HG03439 (cell line): ENCODE measurements around the gene PSTPIP1.

Source experiments
- ATAC-seq: cut with Tn5 transposase; IDR thresholded peaks from one replicate; pipeline ENCODE4 v1.9.1; 2021; ENCODE audit warnings: mild to moderate bottlenecking, moderate library complexity; ENCODE audit not compliant: unreplicated experiment

PSTPIP1 gene

DNA sequence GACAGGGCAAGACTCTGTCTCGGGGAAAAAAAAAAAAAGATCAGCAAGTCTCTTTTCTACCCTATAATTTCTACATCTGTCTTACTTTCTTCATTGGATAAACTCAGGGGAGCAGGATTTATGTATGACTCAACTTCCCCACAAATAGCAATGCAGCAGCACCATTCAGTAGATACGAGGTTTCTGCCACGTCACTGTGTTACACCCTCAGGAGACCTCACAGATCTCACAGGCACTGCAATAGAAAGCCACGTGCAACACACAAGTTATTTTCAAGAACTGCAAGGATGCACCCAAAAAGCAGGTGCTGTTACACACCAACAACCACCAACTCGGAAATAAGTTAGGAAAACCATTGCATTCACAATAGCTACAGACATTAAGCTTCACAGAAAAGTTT is 45.7 kb downstream of the PSTPIP1 start:
- ATAC-seq, result no peak

DNA sequence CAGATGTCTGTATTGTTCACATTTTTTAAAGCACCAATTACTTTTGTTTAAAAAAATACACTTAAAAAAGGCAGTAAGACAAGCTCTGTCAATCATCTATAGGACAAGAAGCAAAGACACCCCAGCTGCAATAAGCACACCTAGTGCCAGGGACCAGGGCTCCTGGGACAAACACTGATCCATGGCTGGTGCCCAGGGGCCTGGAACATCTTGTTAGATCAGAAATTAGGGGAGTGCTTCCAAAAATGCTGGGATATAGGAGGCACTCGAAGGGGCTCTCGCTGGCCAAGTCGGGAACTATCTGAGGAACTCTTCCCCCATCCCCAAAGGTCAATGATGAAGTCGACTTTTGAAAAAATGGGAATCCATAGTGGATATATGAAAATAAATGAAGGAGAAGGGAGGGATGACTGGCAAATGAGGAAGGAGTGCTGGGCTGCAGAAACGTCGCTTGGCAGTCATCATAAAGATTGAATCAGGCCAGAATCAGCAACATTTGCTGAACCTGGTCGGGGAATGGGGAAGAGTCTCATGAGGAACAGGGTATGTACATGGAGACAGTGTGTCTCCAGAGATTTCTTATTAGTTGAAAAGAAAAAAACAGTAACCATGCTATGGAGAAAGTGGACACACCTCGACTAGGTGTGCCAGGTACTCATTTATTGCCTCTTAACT is 47.5 kb downstream of the PSTPIP1 start:
- ATAC-seq, result no peak

DNA sequence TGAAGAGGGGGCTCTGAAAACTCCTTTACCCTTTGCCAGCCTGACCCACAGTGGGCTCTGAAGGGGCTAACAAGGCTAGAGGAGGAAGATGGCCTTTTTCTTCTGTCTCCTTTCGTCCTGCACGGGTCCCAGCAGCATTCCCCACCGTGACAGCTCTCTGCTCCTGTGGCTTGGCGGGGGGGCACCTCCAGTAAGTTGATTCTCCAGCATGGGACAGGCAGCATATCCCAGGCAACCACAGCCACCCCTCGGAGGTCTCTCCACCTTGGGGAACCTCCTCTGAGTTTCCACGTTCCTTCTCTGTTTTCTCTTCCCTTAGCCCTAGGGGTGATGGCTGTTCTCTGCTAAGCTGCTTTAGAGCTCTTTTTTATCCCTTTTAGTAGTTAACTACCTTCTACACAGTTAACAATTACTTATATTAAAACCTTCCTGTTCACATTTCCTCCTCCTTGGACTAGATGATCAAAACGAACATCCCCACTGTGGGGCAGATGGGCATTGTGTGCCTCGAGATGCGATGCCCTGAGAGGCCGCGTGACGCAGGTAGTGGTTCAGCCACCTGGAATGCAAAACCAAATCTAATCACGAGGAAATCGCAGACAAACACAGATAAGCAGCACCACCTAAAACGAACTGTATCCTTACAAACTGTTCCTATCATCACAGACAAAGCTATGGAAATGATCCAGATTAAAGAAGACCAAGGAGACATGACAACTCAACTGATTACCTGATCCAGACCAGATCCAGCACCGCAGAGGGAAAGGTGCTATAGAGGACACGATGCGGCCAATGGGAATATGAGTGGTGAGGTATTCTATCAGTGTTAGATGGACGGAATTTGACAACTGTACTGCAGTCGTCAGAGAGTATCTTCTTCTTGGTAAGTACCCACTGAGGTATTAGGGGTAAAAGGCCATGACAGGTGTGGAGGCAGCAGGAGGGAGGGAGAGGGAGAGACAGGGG is 48.3 kb downstream of the PSTPIP1 start:
- no peak for ATAC-seq

DNA sequence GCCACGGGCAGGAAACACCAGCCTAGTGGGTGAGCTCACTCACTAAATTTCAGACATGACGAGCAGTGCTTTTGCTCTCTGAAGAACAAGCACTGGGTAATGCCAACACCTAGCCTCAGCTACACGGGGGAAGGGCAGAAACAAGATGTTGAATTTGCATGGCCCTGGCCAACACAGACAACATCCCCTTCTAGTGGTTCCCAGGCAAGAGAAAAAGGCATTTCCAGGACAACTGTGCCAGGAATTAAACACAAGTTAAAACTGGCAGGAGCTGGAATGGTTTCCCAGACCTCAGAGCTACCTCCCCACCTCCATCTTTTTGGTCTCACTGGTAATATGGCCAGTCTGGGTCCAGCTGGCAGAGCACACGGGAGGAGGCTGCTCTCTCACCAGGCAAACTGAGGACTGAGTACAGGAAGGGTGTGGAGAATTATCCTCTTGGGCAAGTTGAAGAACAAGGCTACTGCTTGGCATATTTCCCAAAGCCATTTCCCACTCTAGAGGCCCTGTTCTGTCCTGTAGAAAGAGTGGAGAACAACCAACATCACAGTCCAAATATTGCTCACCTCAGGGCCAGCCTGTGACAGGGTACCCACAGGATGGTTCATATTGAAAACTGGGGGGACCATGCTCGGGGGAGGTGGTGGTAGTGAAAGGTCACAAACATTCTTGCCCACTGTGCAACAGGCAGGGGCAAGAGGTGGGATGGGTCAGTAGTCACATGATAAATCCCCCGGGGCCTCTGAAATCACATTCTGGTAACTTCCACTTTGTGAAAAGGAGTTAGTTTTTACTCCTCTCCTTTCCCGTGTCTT is 49.5 kb downstream of the PSTPIP1 start:
- no peak for ATAC-seq

DNA sequence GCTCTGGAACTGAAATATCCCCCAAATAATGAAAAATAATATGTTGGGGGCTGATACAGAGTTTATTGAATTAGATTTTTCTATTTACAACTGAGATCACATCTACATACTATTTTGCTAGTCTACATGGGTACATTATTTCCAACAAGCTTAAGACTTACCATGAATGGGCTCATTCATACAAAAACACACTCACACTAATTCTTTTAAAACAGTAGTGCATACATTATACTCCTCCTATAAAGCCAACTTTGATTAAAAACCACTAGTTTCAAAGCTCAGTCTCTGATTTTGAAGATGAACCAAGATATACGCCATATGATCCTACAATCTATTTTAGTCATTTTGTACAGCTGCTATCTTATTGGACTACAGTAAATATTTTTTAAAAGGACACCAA is 51.1 kb downstream of the PSTPIP1 start:
- no peak for ATAC-seq

DNA sequence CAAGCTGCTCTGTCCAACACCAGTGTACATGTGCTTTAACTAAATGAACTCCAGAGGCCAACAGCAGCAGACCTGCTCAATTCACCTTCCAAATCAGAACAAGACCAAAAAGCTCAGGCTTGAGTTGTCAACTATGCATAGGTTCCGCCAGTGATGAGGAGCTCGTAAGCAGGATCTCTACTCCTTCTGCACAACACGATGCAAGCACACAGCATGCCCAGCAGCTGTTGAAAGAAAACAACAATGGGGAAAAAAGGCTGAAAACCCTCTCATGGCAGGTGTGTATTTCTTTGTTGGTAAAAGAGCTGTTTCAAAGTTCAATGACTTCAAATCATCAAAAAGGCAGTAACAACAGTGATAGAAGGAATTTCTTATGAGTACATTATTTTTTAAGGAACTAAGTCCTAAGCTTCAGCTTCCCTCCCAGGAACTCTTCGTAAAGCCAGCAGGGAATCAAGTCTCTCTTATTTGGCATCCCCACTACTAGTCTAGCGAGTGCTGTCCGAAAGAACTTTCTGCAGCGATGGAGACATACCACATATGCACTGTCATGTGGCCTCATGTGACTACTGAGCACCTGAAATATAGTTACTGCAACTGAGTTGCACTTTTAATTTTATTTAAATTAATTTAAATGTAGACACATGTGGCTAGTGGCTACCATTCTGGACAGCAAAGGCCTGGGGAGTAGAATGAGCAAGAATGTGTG is 51.9 kb downstream of the PSTPIP1 start:
- no peak for ATAC-seq

DNA sequence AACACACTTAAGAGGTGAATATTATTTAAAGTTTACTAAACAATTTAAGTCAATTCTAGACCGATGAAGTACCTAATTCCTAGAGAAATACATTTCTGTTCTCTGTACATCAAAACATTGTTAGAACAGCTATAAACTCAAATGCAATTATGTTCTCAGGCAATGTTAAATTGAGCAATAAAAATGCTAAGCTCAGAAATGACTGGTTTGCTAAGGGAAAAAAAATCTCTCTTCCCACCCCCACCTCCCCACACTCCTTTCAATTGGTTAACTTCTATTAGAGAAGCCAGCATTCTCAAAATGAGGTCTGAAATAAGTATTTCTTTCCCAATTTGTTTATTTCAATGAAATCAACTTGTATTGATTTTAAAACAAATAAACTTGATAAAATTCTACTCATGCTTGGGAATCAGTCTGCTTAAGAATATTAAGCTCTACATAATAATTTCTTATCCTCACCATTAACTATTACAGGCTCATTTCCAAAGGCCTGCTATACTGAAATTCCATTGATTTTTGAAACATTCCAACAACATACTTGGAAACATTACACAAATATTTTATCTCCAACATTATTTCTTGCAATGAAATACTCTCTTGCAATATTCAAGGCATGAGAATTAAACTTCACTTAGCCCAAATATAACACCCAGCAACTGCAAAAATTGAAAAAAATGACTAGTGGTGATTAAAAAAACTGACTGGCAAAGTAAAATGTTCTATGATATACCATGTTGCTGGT is 53.4 kb downstream of the PSTPIP1 start:
- ATAC-seq, result no peak

DNA sequence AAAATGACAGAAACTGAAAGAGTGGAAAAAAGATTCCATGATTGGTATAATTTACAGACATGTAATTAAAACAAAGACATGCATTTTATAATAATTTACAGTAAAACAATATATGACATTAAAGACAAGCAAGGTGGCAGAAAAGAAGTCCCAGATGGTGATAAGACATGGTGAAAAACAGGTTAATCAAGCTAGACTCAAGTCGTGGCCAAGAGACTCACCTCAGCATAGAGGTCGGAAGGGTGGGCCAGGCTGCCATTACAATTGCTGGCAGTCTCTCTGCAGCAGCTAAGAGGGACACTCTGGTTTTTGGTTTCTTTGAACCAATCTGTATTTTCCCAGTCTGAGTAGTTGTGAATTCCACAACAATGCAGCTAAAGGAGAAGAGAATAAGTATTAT is 57.6 kb downstream of the PSTPIP1 start:
- no peak for ATAC-seq

DNA sequence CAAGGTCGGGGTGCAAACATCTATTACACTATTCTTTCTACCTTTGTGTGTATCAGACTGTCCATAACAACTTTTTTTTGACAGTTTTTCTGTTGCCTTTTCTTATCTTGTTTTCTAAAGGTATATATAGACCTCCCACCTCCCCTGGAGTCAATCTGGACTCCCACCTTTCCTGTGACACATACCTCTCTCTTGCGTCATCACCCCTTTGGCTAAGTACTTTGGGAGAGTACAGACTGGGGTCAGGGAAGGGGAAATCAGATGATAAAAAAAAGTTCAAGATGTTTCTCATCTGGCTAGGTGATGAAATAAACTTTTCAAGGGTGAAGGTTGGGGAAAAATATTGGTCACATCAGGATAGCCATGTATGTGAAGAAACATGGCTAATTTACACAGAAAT is 58.8 kb downstream of the PSTPIP1 start:
- ATAC-seq, result no peak

DNA sequence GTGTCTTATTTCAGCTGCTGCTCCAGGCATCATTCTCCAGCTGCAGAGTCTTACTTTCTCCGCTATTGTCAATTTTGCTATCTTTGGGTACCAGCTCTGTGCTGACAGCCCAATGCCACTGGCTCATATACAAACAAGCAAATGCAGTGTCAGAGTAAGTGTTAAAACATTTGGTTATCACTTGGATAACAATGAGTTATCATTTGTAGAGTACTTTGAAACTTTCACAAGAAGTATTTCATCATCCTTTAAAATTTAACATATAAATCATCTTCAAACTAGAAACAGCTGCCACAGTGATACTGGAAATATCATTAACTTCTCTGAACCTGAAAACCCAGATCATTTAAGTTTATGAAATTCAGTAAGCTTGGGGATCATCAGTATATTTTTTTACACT is 62.1 kb downstream of the PSTPIP1 start:
- no peak for ATAC-seq

DNA sequence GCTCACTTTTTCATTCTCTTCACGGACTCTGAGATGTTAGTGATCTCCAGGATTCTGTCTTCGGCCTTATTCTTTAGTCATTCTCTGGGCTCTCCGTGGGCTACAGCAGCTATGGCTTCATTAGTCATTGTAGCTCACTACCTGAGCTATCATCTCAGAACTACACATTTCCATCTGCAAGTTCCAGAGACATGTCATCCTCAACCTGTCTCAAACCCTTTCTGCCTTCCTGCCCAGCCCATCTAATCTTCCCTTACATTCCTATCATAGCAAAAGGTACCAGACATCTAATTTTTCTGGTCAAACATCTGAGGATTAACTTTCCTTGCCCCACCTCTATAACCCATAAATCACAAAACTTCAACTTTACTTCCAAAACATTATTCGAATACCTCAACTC is 62.8 kb downstream of the PSTPIP1 start:
- ATAC-seq, result no peak

DNA sequence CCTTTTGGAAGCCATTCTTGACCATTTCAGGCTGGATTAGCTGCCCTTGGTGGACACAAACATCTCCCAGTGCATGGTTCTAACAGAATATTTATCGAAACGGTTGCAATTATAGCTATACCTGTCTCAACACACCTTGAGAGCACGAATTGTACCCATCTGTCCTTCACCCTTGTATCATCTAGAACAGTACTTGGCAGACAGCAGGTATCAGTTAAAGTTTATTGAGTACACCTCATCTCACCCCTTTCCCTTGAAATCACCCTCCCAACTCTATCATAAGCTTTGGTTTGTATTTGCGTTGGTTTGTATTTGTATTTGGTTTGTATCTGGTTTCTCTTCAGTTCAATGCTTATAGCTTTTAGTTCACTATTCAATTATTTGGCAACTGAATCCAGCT is 63.5 kb downstream of the PSTPIP1 start:
- ATAC-seq, result no peak

DNA sequence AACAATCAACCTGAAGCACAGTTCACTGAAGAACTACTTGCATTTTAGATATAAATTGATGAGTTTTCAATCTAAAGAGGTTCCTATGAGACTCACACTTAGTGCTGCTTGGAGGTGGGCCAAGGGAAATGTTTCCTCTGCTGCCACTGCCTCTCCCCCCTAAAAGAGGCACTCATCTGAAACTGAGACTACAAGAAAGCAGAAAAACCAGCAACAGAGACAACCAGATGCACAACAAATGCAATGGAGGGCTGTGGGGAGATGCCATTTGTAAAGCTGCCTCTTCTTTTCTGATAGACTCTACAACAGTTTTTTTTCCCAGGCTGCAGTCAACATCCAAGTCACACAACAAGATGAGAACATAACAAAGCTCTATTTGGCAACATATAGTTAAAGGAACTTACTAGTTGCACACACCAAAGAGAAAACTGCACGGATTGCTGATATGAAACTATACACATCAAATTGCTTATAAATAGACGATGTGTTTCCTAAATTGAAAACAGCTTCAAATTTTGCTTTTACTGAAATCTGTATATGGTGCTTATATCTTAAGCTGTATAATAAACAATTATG is 64.9 kb downstream of the PSTPIP1 start:
- ATAC-seq, result no peak

DNA sequence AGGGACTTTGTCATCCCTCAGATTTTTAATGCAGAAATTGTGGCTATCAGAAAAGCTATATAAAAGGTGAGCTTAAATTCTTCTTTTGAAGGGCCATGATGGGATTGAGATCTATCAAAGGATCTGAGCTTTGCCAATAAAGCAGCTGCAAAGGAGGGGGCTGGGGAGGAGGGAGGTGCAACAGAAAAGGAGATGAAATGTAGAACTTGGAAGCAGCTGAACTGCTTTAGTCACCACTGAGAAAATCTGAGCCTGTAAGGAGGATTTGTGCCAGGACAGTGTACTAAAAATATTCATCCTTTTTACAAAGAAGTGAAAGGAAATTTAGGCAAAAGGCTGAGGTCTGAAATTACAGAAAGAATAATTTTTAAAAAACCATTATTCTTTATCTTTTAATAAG is 65.6 kb downstream of the PSTPIP1 start:
- no peak for ATAC-seq

DNA sequence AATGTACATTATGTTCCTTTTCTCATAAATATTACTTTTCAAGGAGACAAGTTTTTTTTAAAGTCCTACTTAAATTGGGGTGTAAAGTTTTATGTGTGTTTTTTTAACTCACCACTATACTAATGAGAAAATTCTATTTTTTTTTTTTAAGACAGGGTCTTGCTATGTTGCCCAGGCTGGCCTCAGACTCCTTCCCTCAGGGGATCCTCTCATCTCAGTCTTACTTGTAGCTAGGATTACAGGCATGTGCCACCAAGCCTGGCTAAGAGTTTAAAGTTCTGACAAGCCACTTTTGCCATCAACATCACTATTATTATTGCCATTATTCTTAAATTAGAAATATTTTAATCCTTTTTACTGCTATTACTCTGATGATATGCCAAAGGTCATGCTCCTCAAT is 68.3 kb downstream of the PSTPIP1 start:
- no peak for ATAC-seq

DNA sequence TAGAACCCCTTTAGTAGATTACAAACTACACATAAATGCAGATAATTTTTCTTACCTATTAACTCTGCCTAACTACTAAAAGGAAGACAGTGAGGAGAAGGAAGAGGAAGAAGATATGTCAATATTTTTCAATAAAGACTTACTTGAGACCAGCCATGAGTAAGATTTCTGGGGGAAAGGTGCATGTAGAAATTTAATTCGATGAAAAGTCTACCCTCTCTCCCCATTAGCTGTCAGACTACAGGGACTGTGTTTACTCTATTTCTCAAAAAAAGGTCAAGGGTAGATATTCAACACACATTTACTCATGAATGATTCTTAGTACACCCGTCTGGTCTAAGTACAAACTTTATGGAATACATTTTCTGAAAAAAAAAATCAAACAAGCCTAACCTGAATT is 69.1 kb downstream of the PSTPIP1 start:
- ATAC-seq, result no peak

DNA sequence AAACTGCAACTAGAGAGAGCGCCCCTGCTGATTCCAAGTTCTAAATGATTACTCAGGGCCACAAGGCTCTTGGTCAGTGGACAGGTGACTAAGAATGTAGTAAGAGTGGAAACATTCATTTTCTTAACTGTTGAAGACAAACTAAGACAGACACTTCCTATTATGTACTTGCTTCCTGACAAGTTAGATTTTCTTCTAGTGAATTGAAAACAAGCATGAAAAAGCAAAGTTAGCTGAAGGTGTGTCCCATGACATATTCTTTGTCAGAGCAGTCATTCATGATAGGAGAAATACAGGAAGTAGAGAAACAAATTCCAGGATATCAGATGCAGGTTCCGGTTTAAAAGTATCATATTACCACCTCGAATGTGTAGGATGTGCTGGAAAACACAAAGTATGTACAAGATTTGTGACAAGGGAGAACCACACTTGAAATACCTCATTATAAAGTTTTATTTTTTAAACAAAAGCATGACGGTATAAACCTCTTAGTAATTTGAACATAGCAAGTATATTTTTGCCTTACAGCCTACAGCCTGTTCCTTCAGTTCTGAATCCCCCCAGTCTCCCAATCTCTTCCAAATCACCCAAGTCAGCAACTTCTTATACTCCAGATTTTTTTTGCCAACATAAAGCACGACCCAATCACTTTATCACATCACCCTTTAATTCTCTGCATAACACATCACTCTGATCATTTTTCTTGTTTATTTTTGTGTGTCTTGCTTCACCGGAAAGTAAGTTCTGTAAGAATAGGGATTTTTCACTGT is 69.8 kb downstream of the PSTPIP1 start:
- ATAC-seq, result no peak

DNA sequence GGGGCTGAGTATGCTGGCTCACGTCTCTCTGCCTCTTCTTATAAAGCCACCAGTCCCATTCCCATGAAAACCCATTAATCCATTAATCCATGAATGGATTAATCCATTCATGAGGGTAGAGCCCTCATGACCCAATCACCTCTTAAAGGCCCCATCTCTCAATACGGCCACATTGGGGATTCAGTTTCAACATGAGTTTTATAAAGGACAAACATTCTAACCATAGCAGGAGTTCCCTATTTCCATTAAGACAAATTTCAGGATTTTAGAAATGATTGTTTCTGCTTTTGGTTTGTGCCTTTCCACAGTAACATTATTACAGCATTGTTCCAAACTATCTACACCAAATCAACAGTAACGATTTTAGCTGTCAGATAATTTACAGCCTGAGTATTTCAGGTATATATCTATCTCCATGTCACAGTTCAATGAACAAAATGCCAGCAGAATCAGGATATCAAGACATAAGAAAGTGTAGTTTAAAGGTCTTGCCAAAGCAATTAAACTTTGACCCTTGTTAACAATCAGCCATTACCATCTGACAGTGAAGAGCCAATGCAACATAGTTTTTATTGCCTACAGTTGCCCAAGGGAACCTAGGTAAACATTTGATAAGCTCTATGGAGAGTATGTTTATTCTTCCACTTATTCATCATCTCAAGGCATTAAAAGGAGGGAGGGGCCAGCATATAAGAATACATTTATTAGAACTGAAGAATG is 72.2 kb downstream of the PSTPIP1 start:
- ATAC-seq, result no peak
